ENCODE data around the gene PSMG1.
"Not testable (repeated sequence)": the region's sequence is repeated elsewhere in the genome, so short reads cannot be mapped to it uniquely, and the experiment has no call there.

The PSMG1 gene

DNA sequence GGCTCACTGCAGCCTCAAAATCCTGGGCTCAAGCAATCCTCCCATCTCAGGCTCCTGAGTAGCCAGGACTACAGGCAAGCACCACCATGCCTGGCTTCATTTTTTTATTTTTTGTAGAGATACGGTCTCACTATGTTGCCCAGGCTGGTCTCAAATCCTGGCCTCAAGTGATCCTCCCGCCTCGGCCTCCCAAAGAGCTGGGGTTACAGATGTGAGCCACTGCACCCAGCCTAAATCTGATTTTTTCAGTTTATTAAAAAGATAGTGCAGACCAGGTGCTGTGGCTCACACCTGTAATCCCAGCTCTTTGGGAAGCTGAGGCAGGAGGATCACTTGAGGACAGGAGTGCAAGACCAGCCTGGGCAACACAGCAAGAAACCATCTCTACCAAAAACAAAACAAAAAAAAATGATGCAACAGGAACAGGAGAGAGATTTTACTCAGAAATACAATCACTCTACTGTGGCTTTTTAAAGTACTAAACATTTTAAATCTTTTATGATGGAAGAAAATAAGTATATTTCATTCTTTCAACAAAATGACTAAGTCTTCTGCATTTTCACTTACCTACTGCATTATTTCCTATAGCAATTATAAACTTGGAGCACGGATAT is 1.9 kb downstream of the PSMG1 start:
- H3K4me1 Mint-ChIP-seq (ENCODE audit: low read depth), result peaks cover 41% of the 10 kb centered on the region
- no peak overlapping the region for H3K27ac Mint-ChIP-seq
- peak overlapping the region; percentile 97 for H3K4me3 Mint-ChIP-seq

GRCh38 chr21:39180429-39181019 is 2.7 kb downstream of the PSMG1 start:
- Mint-ChIP-seq H3K4me1 (ENCODE audit: low read depth) (peaks cover 42% of the 10 kb centered on the region), H3K9me3 (ENCODE audit: low read depth) (no peaks in the 10 kb centered on the region), H3K27me3 (no peaks in the 10 kb centered on the region), H3K27ac (no peak overlapping the region), H3K4me3 (peak overlapping the region; percentile 44), H3K36me3 (peaks cover 16% of the 10 kb centered on the region)

More for the DNA sequence above, 1.9 kb downstream of the PSMG1 start:
- H3K9me3 Mint-ChIP-seq (ENCODE audit: low read depth), result no peaks in the 10 kb centered on the region
- H3K27me3 Mint-ChIP-seq, result no peaks in the 10 kb centered on the region
- H3K36me3 Mint-ChIP-seq, result peaks cover 13% of the 10 kb centered on the region

- H3K27ac Mint-ChIP-seq, result no peak overlapping the region
- no peaks in the 10 kb centered on the region for H3K9me3 Mint-ChIP-seq (ENCODE audit: low read depth)
- peaks cover 19% of the 10 kb centered on the region for H3K36me3 Mint-ChIP-seq
- H3K4me1 Mint-ChIP-seq (ENCODE audit: low read depth), result peaks cover 28% of the 10 kb centered on the region
- no peaks in the 10 kb centered on the region for H3K27me3 Mint-ChIP-seq
- no peak overlapping the region for H3K4me3 Mint-ChIP-seq
Measured at GRCh38 chr21:39178421-39178820, 4.8 kb downstream of the PSMG1 start.

DNA sequence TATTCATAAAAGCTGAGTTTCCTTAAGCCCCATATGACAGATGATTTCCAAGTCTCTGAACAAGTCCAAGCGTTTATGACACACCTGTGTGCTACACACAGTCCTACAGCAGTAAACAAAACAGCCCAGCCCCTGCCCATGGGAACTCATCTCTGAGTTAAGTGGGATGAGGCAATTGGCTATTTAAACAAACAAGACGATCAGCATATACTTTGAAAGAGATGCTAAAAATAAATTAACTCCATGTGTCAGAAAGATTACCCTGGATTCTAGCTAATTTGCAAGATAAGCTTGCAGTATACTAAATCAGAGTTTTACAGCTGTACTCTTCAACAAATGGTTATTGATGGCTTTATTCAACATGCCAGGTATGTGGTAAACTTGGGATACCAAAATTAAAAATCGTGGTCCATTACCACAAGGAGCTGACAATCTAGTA is 7.0 kb downstream of the PSMG1 start:
- peaks cover 13% of the 10 kb centered on the region for H3K4me1 Mint-ChIP-seq (ENCODE audit: low read depth)
- H3K27me3 Mint-ChIP-seq, result no peaks in the 10 kb centered on the region
- no peak overlapping the region for H3K27ac Mint-ChIP-seq
- no peak overlapping the region for H3K4me3 Mint-ChIP-seq
- no peaks in the 10 kb centered on the region for H3K9me3 Mint-ChIP-seq (ENCODE audit: low read depth)
- H3K36me3 Mint-ChIP-seq, result peaks cover 23% of the 10 kb centered on the region

- H3K27ac Mint-ChIP-seq, result no peak overlapping the region
- H3K27me3 Mint-ChIP-seq, result no peaks in the 10 kb centered on the region
- H3K9me3 Mint-ChIP-seq (ENCODE audit: low read depth), result no peaks in the 10 kb centered on the region
- H3K4me3 Mint-ChIP-seq, result no peak overlapping the region
- H3K4me1 Mint-ChIP-seq (ENCODE audit: low read depth), result peaks cover 11% of the 10 kb centered on the region
- peaks cover 22% of the 10 kb centered on the region for H3K36me3 Mint-ChIP-seq
Measured at GRCh38 chr21:39175665-39176064, 7.6 kb downstream of the PSMG1 start.

DNA sequence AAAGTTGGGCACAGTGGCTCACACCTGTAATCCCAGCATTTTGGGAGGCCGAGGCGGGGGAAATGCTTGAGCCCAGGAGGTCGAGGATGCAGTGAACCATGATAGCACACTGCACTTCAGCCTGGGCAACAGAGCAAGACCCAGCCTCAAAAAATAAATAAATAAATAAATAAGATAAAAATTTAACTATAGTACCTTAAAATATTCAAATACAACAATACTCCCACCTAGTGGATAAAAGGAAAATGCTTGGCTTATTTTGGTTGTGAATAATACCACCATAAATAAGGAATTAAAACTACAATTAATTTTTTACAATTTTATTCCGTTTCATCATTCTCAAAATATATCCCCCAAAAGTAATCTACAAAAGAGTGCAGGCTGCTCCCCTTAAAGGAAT is 8.1 kb downstream of the PSMG1 start:
- peaks cover 7% of the 10 kb centered on the region for H3K4me1 Mint-ChIP-seq (ENCODE audit: low read depth)
- H3K27me3 Mint-ChIP-seq, result no peaks in the 10 kb centered on the region
- H3K9me3 Mint-ChIP-seq (ENCODE audit: low read depth), result no peaks in the 10 kb centered on the region
- no peak overlapping the region for H3K27ac Mint-ChIP-seq
- peaks cover 19% of the 10 kb centered on the region for H3K36me3 Mint-ChIP-seq
- H3K4me3 Mint-ChIP-seq, result no peak overlapping the region

DNA sequence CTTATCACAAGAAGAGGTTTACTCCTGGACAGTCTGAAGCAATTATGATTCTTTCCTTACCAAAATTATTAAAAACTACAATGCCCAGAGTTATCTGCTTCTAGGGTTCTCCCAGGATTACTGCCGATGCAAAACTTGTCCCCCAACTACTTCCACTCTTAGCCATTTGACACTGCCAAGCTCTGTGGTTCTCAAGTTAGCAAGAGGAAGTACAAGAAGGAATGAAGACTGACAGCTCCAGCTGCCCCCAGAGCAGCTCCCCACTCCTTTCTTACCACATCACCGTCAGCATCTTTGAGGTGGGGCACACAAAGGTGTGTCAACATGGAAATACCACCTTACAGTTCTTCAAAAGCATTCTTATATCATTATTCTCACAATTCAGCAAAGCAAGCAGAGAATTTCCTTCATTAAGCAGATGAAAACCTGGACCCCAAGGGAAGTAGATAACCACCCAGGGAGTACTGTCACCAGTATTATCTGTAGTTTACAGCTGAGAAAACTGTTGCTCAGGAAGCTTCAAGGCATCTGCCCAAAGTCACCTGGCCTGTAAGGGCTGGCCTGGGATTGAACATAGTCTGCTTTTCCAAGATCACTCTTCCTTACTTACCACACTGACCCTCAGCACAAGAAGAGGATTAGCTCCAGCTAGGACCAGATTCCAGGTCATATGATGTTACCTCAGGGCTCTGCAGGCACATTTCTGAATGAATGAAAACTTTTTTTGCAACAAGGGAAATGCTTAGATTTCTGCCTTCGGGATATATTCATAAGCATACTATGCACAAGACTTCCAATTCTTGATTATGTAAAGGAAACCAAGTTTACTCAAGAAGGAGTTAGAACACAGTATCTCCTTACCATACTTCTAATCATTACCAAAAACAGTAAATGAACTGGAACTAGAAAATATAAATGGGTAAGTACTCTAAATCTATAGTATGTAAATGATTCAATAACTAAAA is 9.3 kb downstream of the PSMG1 start:
- H3K36me3 Mint-ChIP-seq, result peaks cover 14% of the 10 kb centered on the region
- H3K4me1 Mint-ChIP-seq (ENCODE audit: low read depth), result peaks cover 3% of the 10 kb centered on the region
- H3K27ac Mint-ChIP-seq, result peak overlapping the region; percentile 54

GRCh38 chr21:39169906-39170305 is 13.3 kb downstream of the PSMG1 start:
- Mint-ChIP-seq H3K4me1 (ENCODE audit: low read depth) (no peaks in the 10 kb centered on the region), H3K36me3 (peaks cover 9% of the 10 kb centered on the region), H3K4me3 (no peak overlapping the region), H3K27ac (no peak overlapping the region), H3K9me3 (ENCODE audit: low read depth) (no peaks in the 10 kb centered on the region), H3K27me3 (no peaks in the 10 kb centered on the region)

More for the DNA sequence above, 9.3 kb downstream of the PSMG1 start:
- Mint-ChIP-seq H3K4me3 (no peak overlapping the region), H3K9me3 (ENCODE audit: low read depth) (no peaks in the 10 kb centered on the region), H3K27me3 (no peaks in the 10 kb centered on the region)

DNA sequence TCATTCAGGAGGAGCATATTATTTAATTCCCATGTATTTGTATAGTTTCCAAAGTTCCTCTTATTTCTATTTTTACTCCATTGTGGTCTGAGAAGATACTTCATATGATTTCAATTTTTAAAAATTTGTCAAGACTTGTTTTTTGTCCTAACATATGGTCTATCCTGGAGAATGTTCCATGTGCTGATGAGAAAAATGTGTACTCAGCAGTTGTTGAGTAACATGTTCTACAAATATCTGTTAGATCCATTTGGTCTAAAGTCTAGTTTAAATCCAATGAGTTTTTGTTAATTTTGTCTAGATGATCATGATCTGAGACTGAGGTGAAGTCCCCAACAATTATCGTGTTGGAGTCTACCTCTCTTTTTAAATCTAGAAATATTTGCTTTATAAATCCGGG is 14.5 kb downstream of the PSMG1 start:
- H3K27me3 Mint-ChIP-seq, result peaks cover 2% of the 10 kb centered on the region
- H3K4me1 Mint-ChIP-seq (ENCODE audit: low read depth), result no peaks in the 10 kb centered on the region
- H3K27ac Mint-ChIP-seq, result no peak overlapping the region
- H3K9me3 Mint-ChIP-seq (ENCODE audit: low read depth), result no peaks in the 10 kb centered on the region
- no peak overlapping the region for H3K4me3 Mint-ChIP-seq
- H3K36me3 Mint-ChIP-seq, result peaks cover 10% of the 10 kb centered on the region

DNA sequence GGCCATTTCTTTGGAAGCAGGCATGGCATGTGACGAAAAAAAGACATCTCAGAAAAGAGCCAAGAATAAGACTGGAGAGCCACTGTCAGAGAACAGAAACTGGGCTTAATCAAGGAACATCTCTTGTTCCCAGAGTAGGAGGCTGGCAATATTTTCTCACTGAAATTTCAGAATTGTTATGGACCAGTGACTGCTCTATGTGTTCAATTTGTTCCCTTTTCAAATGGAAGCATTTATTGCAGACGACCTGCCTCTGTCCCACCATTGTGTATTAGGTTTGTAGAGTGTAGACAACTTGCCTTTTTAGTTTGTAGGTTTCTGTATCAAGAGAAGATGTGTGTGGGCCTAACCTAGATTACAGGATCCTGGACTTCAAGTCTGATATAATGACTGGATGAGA is 18.7 kb downstream of the PSMG1 start:
- Mint-ChIP-seq H3K4me3 (no peak overlapping the region), H3K27ac (no peak overlapping the region), H3K4me1 (ENCODE audit: low read depth) (no peaks in the 10 kb centered on the region), H3K27me3 (peaks cover 2% of the 10 kb centered on the region), H3K36me3 (peaks cover 11% of the 10 kb centered on the region), H3K9me3 (ENCODE audit: low read depth) (peaks cover 4% of the 10 kb centered on the region)

- no peaks in the 10 kb centered on the region for H3K4me1 Mint-ChIP-seq (ENCODE audit: low read depth)
- H3K4me3 Mint-ChIP-seq, result no peak overlapping the region
- H3K27ac Mint-ChIP-seq, result no peak overlapping the region
- H3K27me3 Mint-ChIP-seq, result peaks cover 2% of the 10 kb centered on the region
- H3K36me3 Mint-ChIP-seq, result peaks cover 11% of the 10 kb centered on the region
- peaks cover 4% of the 10 kb centered on the region for H3K9me3 Mint-ChIP-seq (ENCODE audit: low read depth)
Measured at GRCh38 chr21:39161064-39161463, 22.2 kb downstream of the PSMG1 start.

- Mint-ChIP-seq H3K27me3 (no peaks in the 10 kb centered on the region), H3K27ac (no peak overlapping the region), H3K4me3 (no peak overlapping the region), H3K36me3 (peaks cover 5% of the 10 kb centered on the region), H3K9me3 (ENCODE audit: low read depth) (peaks cover 4% of the 10 kb centered on the region), H3K4me1 (ENCODE audit: low read depth) (no peaks in the 10 kb centered on the region)
Measured at GRCh38 chr21:39159342-39160063, 23.7 kb downstream of the PSMG1 start.

DNA sequence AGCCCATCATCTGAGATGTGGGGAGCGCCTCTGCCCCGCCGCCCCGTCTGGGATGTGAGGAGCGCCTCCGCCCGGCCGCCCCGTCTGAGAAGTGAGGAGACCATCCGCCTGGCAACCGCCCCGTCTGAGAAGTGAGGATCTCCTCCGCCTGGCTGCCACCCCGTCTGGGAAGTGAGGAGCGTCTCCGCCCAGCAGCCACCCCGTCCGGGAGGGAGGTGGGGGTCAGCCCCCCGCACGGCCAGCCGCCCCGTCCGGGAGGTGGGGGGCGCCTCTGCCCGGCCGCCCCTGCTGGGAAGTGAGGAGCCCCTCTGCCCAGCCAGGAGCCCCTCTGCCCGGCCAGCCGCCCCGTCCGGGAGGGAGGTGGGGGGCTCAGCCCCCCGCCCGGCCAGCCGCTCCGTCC is 26.0 kb downstream of the PSMG1 start:
- H3K4me1 Mint-ChIP-seq (ENCODE audit: low read depth); H3K36me3 Mint-ChIP-seq; H3K4me3 Mint-ChIP-seq; H3K27ac Mint-ChIP-seq; H3K9me3 Mint-ChIP-seq (ENCODE audit: low read depth); H3K27me3 Mint-ChIP-seq: not testable (repeated sequence)

- no peaks in the 10 kb centered on the region for H3K36me3 Mint-ChIP-seq
- H3K27me3 Mint-ChIP-seq, result peaks cover 3% of the 10 kb centered on the region
- H3K9me3 Mint-ChIP-seq (ENCODE audit: low read depth), result no peaks in the 10 kb centered on the region
- no peaks in the 10 kb centered on the region for H3K4me1 Mint-ChIP-seq (ENCODE audit: low read depth)
- H3K4me3 Mint-ChIP-seq, result no peak overlapping the region
- no peak overlapping the region for H3K27ac Mint-ChIP-seq
Measured at GRCh38 chr21:39156024-39156423, 27.2 kb downstream of the PSMG1 start.

DNA sequence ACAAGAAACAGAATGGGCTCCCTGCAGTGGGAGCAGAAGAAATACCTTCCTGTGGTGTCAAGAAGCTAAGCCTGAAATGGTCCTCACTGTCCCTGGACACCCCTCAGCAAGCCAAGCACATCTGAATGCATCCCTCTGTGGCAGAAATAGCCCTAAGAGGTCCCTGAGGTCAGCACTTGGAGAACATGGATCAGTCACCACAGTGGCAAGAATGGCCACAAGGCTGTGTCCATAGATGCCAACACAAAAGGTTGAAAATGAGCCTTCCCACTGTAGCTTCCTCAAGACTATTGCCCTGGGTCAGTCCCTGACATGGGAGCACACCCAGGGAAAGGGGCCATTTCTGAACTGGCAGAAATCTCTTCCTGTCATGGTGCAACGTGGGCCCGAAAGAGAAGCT is 27.7 kb downstream of the PSMG1 start:
- Mint-ChIP-seq H3K9me3 (ENCODE audit: low read depth) (no peaks in the 10 kb centered on the region), H3K36me3 (no peaks in the 10 kb centered on the region), H3K27ac (no peak overlapping the region), H3K4me1 (ENCODE audit: low read depth) (no peaks in the 10 kb centered on the region), H3K4me3 (no peak overlapping the region), H3K27me3 (peaks cover 3% of the 10 kb centered on the region)

Measured in activated naive CD8-positive, alpha-beta T cell (primary cell).